GM19240 (cell line): Measurements from ENCODE around the gene DUXB.

Source experiments
- DNase-seq: peaks from one replicate; pipeline ENCODE4 v3.0.0; 2011; ENCODE audit warnings: low spot score; ENCODE audit not compliant: insufficient read length

Gene DUXB, protein sequence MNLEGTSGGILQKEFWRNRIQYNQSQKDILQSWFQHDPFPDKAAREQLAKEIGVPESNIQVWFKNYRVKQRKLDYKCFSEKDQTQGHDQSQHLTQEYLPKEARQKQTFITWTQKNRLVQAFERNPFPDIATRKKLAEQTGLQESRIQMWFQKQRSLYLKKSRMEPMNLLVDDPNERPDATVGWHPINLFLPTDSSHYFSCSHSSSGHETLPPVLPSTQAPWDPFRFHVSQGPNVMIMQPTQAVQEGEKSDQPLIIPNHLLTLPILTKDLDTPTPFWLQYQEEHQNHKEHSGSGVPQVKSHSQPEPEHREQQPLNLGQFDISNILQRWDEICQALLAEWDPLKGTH

DNA sequence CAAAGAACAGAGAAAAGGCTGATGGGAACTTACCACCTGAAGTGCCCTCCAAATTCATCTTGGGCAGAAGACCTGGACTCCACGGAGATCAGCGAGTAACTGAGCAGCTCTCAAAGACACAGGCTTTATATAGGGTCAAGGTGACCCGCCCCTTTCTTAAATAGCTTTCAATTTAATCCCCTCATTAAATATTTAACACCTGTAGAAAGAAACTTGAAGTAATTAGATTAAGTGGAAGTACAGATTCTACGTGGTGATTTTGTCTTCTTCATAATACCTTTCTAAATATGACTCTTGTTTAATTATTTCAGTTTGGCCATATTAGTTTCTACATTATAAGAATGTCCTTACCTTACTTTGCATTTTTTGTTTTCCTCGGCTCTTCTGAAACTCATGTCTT is at the start of gene DUXB:
DUXB (minus strand) TSS at position 101 of the 400 bp plus-strand sequence; CDS start at position 58, 43 bp downstream.
- no peak for DNase-seq

DNA sequence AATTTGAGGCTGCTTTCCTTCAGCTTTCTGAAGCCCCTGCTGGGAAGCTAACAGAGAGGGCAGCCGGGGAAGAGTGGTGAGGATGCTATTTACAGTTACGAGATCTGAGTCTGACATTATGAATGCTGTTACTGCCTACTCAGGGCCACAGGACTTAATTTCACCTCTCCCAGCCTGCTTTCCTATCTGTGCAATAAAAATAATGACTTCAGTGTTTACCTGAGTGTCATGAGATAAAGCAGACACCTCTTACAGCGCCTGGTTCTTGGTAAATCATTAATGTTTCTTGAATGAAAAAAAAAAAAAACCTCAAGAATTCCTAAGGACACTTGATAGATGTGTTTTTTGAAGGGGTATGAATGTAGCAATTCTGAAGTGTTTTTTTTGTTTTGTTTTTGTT is 49.3 kb upstream of the DUXB start:
- DNase-seq: no peak

DNA sequence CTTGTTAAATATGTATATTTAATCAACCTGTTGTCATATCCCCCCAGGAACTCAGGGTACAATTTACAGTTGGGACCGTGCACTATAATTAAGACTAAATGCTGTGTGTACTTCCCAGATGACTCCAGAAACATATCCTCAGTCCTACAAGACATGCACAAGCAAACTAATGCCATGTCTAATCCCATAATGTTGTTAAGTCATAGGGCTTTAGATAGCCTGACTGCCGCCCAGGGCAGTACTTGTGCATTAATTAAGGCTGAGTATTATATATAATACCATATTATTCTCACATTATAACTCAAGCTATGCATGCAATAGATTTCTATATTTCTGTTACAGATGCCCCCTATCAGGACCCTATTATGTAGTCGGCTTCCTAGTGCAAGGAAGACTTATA is 45.1 kb upstream of the DUXB start:
- DNase-seq: no peak

DNA sequence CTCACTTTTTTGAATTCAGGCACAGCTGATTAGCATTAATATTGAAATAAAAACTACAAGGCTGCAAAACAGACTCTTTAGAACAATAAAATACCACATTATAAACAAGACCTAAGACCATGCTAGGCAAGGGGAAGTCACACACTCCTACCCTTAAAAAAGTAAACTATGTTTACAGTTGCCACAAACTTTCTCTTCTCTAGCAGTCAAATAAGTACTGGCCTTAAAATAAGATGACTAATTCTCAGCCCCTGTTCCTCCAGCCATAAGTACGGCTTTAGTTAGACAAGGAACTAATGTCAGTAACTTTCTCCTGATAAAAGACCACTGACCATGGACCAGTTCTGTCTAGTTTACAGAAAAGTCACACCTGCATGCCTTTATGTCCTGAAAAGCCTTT is 44.6 kb upstream of the DUXB start:
- no peak for DNase-seq

DNA sequence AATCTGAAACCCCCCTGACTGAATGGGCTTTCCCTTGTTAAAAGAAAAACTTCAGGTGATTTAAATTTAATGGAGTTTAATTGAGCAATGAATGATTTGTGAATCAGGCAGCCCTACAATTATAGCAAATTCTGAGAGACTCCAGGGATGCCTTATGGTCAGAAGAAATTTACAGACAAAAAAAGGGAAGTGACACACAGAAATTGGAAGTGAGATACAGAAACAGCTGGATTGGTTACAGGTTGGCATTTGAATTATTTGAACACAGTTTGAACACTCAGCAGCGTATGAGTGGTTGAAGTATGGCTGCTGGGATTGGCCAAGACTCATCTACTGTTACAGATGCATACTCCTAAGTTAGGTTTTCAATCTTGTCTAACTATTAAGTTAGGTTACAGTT is 44.0 kb upstream of the DUXB start:
- no peak for DNase-seq

DNA sequence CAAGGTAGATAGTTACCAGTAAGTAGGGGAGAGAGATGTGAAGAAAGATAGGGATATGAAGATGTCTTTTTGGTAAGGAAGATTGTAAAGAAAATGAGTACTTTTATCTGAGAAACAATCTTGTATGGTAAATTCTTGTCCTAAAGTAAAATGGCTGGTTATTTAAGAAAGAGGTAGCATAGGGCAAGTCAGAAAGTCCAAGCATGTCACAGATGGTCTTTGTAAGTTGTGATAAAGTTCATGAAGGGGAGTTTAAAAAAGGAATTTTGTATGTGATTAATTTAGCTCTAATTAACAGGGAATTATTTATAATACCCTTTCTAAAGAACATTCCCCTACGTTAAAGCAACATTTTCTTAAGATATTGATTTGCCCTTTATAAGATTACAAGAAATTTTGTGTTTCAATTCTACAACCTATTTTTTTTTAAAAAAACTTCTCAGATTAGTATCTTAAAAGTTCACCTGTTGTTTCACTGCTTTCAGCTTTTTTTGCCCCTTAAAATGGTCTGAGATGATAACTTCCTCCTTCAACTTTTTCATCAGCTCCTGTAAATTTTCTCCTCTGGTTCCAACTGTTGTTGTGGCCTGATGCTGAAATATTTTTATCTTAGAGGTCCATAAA is 41.3 kb upstream of the DUXB start:
- DNase-seq: no peak

DNA sequence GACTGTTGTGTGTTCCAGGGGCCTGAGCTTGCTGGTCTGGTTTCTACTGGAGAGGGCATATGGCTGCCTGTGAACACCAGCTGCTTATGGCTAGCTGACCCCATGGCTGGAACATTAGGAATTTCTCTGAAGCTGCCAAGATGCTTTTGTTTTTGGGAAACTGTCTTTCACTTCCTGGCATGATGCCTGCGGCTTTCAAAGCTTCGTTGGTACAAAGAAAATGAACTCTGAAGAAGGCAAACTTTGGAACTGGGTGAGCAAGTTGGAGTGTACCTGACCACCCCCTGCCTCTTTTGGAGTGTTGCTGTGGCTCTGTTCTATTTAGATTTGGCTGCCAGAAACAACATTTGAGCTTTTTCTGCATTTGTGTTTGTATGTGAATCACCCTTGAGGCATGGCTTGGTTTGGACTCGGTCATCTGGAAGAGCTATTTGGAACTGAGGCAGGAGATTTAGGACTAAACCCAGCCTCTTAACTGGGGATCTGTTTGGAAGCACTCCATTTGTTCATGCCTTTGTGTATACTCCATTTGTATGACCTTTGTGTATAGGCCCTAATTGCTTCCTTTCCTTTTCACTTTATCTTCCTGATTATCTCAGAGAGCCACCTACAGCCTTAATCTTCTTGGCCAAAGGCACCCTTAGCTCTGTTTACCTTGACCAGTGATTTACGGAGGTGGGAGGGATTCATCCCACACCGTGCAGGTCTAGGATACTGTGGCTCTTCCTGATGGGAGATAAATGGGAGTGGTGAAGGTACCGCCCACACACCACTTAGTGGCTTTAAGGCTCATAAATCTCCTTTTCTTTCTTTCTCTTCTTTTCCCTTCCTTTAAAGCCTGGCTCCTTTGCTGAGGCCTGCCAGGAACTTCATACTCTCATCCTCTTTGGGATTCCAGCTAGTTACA is 32.3 kb upstream of the DUXB start:
- no peak for DNase-seq

DNA sequence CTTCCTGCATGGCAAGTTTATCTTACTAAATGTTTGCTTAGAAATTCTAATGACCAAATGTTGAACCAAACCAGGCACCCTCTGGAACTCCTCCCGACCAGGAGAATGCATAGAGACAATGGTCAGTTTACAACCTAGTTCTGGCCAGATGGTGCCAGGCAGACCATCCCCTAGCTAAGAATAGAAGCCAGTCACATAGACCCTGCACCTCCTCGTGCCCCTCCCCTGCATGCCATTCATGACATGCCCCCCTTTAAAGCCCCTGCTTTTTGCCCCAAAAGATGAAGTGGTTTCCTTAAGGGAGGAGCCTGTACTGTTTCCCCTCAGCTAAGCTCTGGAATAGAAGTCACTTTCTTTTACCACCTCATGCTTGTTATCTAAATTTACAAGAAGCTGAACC is 31.6 kb upstream of the DUXB start:
- DNase-seq: no peak

DNA sequence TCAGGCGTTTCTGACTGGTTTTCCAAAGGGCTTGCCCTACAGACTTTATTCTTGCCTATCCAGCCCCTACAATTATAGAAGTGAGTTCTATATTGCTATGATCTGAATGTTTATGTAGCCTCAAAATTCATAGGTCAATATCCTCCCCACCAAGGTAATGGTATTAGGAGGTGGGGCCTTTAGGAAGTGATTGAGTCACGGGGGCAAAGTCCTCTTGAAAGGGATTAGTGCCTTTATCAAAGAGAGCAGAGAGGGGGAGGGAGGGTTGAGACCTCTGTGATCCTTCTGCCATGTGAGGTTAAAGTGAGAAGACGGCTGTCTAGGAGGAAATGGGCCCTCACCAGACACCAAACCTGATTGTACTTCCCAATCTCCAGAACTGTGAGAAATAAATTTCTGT is 26.0 kb upstream of the DUXB start:
- no peak for DNase-seq

DNA sequence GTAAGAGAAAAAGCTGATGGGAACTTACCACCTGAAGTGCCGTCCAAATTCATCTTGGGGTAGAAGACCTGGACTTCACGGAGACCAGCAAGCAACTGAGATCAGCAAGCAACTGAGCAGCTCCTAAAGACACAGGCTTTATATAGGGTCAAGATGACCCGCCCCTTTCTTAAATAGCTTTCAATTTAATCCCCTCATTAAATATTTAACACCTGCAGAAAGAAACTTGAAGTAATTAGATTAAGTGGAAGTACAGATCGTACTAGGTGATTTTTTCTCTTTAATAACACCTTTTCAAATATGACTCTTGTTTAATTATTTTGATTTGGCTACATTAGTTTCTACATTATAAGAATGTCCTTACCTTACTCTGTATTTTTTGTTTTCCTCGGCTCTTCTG is 25.1 kb upstream of the DUXB start, which contains the start of gene CPHXL:
CPHXL (minus strand) TSS at position 101 of the 400 bp plus-strand sequence; CDS start at position 53, 48 bp downstream.
- DNase-seq: no peak

DNA sequence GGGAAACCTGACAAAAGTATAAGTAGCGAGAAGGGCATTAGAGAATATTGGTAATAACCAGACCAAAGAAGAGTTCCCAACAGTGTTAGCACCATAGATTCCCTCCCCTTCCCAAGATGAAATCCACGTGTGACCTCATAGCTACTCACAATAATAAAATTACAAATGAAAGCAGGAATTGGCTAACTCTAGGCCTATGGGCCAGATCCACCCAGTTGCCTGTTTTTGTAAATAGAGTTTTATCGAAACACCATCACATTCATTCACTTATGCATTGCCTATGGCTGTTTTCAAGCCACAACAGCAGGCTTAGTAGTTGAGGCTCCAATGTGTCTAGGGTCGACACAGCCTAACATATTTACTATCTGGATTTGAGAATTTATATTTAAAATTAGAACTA is 17.2 kb upstream of the DUXB start:
- no peak for DNase-seq

DNA sequence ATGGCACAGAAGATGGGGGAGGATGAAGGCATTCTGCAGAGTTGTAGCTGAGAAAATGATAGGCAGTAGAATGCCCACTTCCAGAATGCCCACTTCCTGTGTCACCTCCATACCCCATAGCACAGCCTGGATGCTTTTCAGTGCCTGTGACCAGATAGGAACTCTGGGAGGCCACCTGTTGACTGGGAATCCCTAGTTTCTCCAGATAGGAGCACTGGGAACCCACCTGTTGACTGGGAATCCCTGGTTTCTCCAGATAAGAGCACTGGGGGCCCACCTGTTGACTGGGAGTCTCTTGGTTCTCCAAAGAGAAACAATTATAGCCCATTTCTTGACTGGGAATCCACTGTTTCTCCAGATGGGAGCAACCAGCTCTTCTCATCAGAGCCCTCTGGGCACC is 13.4 kb upstream of the DUXB start:
- no peak for DNase-seq

DNA sequence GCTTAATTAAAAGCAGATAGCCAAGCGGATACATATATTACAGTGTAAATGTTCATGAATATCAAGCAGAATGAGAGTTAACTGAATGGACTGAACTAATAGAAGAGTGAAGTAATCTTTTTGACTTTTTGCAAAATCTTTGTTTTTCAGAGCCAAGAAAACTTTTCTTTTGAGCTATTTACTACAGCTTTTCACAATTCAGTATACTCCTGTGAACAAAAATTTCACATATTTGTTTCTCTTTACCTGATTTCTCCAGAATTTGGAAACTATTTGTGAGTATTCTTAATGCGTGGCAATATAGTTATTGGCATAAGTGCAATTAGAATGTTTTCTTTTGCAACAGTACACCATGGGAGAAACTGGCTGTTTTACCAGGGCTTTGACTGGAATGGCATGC is 9.1 kb upstream of the DUXB start:
- DNase-seq: no peak

DNA sequence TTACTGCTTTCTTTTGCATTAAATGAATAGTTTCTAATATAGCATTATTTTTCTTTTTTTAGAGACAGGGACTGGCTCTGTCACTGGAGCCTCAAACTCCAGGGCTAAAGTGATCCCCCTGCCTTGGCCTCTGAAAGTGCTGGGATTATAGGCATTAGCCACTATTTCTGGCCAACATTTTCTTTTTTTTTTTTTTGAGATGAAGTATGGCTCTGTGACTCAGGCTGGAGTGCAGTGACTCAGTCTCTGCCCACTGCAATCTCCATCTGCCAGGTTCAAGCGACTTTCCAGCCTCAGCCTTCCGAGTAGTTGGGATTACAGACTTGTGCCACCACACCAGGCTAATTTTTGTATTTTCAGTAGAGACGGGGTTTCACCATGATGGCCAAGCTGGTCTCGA is 2.0 kb upstream of the DUXB start:
- no peak for DNase-seq

DNA sequence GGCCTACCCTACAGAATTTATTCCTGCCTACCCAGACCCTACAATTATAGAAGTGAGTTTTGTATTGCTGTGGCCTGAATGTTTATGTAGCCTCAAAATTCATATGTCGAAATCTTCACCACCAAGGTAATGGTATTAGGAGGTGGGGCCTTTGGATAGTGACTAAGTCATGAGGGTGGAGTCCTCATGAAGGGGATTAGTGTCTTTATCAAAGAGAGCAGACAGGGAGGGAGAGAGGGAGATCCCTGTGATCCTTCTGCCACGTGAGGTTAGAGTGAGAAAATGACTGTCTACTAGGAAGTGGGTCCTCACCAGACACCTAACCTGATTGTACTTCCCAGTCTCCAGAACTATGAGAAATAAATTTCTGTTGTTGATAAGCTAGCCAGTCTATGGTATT is 981 bp upstream of the DUXB start:
- no peak for DNase-seq

DNA sequence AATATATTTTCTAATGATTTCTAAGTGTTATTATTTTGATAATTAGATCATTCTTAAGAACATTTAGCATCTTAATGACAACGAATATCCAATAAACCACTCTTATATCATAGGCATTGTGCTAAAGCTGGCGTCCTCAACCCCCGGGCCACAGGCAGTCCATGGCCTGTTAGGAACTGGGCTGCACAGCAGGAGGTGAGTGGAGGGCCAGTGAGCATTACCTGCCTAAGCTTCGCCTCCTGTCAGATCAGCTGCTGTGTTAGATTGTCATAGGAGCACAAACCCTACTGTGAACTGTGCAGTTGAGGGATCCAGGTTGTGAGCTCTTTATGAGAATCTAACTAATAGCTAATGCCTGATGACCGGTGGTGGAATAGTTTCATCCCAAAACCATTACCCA is 3.7 kb downstream of the DUXB start:
- DNase-seq: no peak

DNA sequence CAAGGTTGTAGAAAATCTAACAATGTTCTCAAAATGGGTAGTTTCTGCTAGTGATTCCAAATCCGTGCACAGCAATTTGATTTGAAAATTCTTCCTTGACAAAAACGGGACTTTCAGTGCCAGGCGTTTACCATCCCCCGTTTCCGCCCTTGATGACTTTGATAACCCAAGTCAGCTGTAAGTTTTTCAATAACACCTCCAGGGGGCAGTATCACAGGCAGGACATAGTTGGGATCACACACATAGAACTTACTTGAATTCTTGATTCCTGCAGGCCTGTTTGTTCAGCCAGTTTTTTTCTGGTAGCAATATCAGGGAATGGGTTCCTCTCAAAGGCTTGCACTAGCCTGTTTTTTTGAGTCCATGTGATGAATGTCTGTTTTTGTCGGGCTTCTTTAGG is 5.6 kb downstream of the DUXB start:
- DNase-seq: no peak

DNA sequence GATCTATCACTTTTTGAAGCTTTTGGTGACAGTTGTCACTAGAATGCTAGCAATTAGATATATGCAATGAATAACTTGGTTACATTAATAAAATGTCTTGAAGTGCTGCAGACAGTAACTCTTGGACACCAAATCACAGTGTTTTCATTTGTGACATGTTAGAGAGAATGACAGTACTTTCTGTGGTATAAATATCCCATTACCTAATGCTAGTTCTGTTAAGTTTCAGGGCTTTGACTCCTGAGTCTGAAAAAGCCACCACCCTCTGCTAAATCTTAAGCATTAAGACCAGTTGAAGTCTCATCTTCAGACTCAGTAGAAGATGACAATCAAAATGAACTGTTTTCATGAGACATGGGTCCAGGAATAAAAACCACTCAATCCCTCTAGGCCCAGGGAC is 13.9 kb downstream of the DUXB start:
- DNase-seq: no peak

DNA sequence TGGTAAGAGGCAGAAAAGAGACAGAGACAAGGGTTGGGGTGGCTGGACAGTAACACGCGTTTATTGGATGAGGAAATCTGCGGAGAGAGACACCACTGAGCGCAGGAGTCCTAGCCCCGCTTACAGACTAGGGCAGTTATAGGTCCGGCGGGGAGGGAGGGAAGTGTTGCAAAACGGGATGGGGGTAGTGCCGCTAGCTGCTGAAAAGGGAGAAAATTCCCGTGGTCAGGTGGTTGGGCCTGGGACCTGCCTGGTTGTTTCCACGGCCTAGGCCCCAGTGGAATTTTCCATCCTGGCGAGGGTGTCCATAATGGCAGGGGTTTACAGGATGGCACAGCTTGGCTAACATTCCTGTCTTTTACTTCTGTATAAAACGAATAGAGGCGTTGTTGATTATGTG is 19.0 kb downstream of the DUXB start:
- no peak for DNase-seq

DNA sequence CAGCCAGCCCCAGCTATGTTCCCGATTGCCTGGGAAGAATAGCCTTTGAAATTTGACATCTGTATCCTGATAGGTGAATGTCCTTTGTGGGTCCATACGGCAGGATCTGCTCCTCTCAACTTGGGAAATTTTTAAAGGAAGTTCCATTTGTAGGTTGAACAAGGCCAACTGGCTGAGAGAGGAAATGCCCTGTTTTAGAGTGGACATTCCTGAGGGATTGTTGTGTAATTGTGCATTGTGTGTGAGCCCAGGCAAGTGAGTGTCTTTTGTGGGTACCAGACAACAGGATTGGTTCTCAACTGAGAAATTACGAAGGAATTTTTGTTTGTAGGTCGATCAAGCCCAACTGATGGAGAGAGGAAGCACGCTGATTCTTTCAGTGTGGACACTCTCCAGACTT is 21.9 kb downstream of the DUXB start:
- DNase-seq: no peak

DNA sequence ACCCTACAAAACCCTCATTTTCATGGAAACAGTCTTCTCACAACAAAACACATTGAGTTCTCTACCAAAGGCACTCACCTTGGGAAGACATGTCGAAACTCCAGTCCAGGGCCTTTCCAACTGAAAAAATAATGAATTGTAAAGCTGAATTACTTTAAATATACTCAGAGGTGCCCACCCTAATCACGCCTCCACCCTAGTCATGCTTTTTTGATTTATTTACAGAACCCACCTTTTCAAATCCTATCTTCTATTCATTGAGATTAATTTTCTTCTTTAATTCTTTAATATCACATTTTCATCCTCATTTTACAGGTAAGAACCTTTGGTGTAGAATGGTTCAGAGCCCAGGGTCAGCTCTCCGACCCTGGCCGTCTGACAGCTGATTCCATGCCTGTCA is 24.4 kb downstream of the DUXB start, which contains the start of gene CPHXL2:
CPHXL2 (minus strand) TSS at position 101 of the 400 bp plus-strand sequence; CDS start at position 91, 10 bp downstream.
- no peak for DNase-seq

DNA sequence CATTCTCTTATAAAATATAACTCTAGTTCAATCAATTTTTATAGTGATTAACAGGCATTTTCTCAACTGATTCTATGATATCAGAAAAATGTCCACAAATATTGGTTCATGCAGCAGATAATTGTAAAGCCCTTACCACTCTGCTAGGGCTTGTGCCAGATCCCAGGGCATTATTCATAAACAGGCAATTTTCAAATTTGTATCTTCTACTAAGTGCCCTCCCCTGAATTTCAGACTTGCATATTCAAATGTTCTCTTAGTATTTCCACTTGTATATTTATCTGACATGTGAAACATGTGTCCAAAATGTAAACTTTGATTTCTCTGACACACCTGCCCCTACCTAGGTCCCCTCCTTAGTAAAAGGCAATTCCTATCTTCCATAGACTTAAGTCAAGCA is 33.8 kb downstream of the DUXB start:
- no peak for DNase-seq
